ENCODE measurements around the gene CAMKMT.

Gene CAMKMT

GRCh38 chr2:44448860-44449527 is 87.2 kb downstream of the CAMKMT start:
- Histone ChIP-seq H3K4me3 (ENCODE audit: low read length) (no peak overlapping the region), H3K36me3 (ENCODE audit: insufficient read depth, low read depth, low read length) (peaks cover 10% of the 10 kb centered on the region; the same call in 1 of the 2 replicates), H3K9me3 (ENCODE audit: insufficient read depth, low read depth, low read length) (peaks cover 8% of the 10 kb centered on the region; the same call in 1 of the 2 replicates), H3K4me1 (ENCODE audit: insufficient read depth, low read length) (peaks cover 3% of the 10 kb centered on the region), H3K27me3 (ENCODE audit: insufficient read depth, low read length) (no peaks in the 10 kb centered on the region), H3K27ac (ENCODE audit: low read length) (no peak overlapping the region), H3K9ac (ENCODE audit: low read depth, low read length) (no peak overlapping the region)

- peaks cover 3% of the 10 kb centered on the region for H3K4me1 ChIP-seq (ENCODE audit: insufficient read depth, low read length)
- 0 out of 2 replicates have a peak, but pooled peaks cover 3% of the 10 kb centered on the region for H3K36me3 ChIP-seq (ENCODE audit: insufficient read depth, low read depth, low read length)
Observed at GRCh38 chr2:44450082-44450481, 88.3 kb downstream of the CAMKMT start.

GRCh38 chr2:44450806-44451205 is 89.1 kb downstream of the CAMKMT start:
- Histone ChIP-seq H3K36me3 (ENCODE audit: insufficient read depth, low read depth, low read length) (0 out of 2 replicates have a peak, but pooled peaks cover 2% of the 10 kb centered on the region), H3K27ac (ENCODE audit: low read length) (no peak overlapping the region), H3K9ac (ENCODE audit: low read depth, low read length) (no peak overlapping the region), H3K4me3 (ENCODE audit: low read length) (no peak overlapping the region), H3K27me3 (ENCODE audit: insufficient read depth, low read length) (no peaks in the 10 kb centered on the region), H3K9me3 (ENCODE audit: insufficient read depth, low read depth, low read length) (no peaks in the 10 kb centered on the region), H3K4me1 (ENCODE audit: insufficient read depth, low read length) (peaks cover 7% of the 10 kb centered on the region)

More at GRCh38 chr2:44450082-44450481, 88.3 kb downstream of the CAMKMT start:
- H3K4me3 ChIP-seq (ENCODE audit: low read length): no peak overlapping the region
- H3K9ac ChIP-seq (ENCODE audit: low read depth, low read length): no peak overlapping the region
- no peaks in the 10 kb centered on the region for H3K27me3 ChIP-seq (ENCODE audit: insufficient read depth, low read length)
- H3K9me3 ChIP-seq (ENCODE audit: insufficient read depth, low read depth, low read length): 0 out of 2 replicates have a peak, but pooled peaks cover 2% of the 10 kb centered on the region
- no peak overlapping the region for H3K27ac ChIP-seq (ENCODE audit: low read length)

GRCh38 chr2:44452069-44452583 is 90.4 kb downstream of the CAMKMT start:
- H3K4me1 ChIP-seq (ENCODE audit: insufficient read depth, low read length): peaks cover 7% of the 10 kb centered on the region
- no peaks in the 10 kb centered on the region for H3K27me3 ChIP-seq (ENCODE audit: insufficient read depth, low read length)
- H3K9me3 ChIP-seq (ENCODE audit: insufficient read depth, low read depth, low read length): no peaks in the 10 kb centered on the region
- H3K4me3 ChIP-seq (ENCODE audit: low read length): no peak overlapping the region
- no peak overlapping the region for H3K9ac ChIP-seq (ENCODE audit: low read depth, low read length)
- no peaks in the 10 kb centered on the region for H3K36me3 ChIP-seq (ENCODE audit: insufficient read depth, low read depth, low read length)
- H3K27ac ChIP-seq (ENCODE audit: low read length): no peak overlapping the region

- no peak overlapping the region for H3K4me3 ChIP-seq (ENCODE audit: low read length)
- H3K36me3 ChIP-seq (ENCODE audit: insufficient read depth, low read depth, low read length): no peaks in the 10 kb centered on the region
- H3K9me3 ChIP-seq (ENCODE audit: insufficient read depth, low read depth, low read length): no peaks in the 10 kb centered on the region
- no peak overlapping the region for H3K27ac ChIP-seq (ENCODE audit: low read length)
- H3K4me1 ChIP-seq (ENCODE audit: insufficient read depth, low read length): peaks cover 7% of the 10 kb centered on the region
- no peaks in the 10 kb centered on the region for H3K27me3 ChIP-seq (ENCODE audit: insufficient read depth, low read length)
- H3K9ac ChIP-seq (ENCODE audit: low read depth, low read length): no peak overlapping the region
Observed at GRCh38 chr2:44453259-44453658, 91.5 kb downstream of the CAMKMT start.

- Histone ChIP-seq H3K4me3 (ENCODE audit: low read length) (no peak overlapping the region), H3K4me1 (ENCODE audit: insufficient read depth, low read length) (peaks cover 11% of the 10 kb centered on the region; the same call in 1 of the 2 replicates), H3K36me3 (ENCODE audit: insufficient read depth, low read depth, low read length) (no peaks in the 10 kb centered on the region), H3K9me3 (ENCODE audit: insufficient read depth, low read depth, low read length) (no peaks in the 10 kb centered on the region), H3K9ac (ENCODE audit: low read depth, low read length) (no peak overlapping the region), H3K27ac (ENCODE audit: low read length) (no peak overlapping the region), H3K27me3 (ENCODE audit: insufficient read depth, low read length) (no peaks in the 10 kb centered on the region)
Observed at GRCh38 chr2:44455877-44456276, 94.1 kb downstream of the CAMKMT start.

GRCh38 chr2:44456946-44457345 is 95.2 kb downstream of the CAMKMT start:
- Histone ChIP-seq H3K4me3 (ENCODE audit: low read length) (no peak overlapping the region), H3K4me1 (ENCODE audit: insufficient read depth, low read length) (peaks cover 19% of the 10 kb centered on the region; the same call in 1 of the 2 replicates), H3K9ac (ENCODE audit: low read depth, low read length) (no peak overlapping the region), H3K27ac (ENCODE audit: low read length) (no peak overlapping the region), H3K27me3 (ENCODE audit: insufficient read depth, low read length) (no peaks in the 10 kb centered on the region), H3K36me3 (ENCODE audit: insufficient read depth, low read depth, low read length) (no peaks in the 10 kb centered on the region), H3K9me3 (ENCODE audit: insufficient read depth, low read depth, low read length) (no peaks in the 10 kb centered on the region)

GRCh38 chr2:44459739-44460138 is 98.0 kb downstream of the CAMKMT start:
- Histone ChIP-seq H3K9ac (ENCODE audit: low read depth, low read length) (no peak overlapping the region), H3K4me1 (ENCODE audit: insufficient read depth, low read length) (peaks cover 39% of the 10 kb centered on the region; the same call in 1 of the 2 replicates), H3K27me3 (ENCODE audit: insufficient read depth, low read length) (no peaks in the 10 kb centered on the region), H3K4me3 (ENCODE audit: low read length) (no peak overlapping the region), H3K36me3 (ENCODE audit: insufficient read depth, low read depth, low read length) (no peaks in the 10 kb centered on the region), H3K9me3 (ENCODE audit: insufficient read depth, low read depth, low read length) (peaks cover 6% of the 10 kb centered on the region; the same call in 1 of the 2 replicates), H3K27ac (ENCODE audit: low read length) (no peak overlapping the region)

- Histone ChIP-seq H3K9me3 (ENCODE audit: insufficient read depth, low read depth, low read length) (peaks cover 31% of the 10 kb centered on the region; the same call in 1 of the 2 replicates), H3K27ac (ENCODE audit: low read length) (peak overlapping the region; percentile 41), H3K4me3 (ENCODE audit: low read length) (peak overlapping the region; percentile 34; the same call in 1 of the 2 replicates), H3K27me3 (ENCODE audit: insufficient read depth, low read length) (no peaks in the 10 kb centered on the region), H3K9ac (ENCODE audit: low read depth, low read length) (peak overlapping the region; percentile 29; the same call in 1 of the 2 replicates), H3K4me1 (ENCODE audit: insufficient read depth, low read length) (peaks cover 36% of the 10 kb centered on the region; the same call in 1 of the 2 replicates), H3K36me3 (ENCODE audit: insufficient read depth, low read depth, low read length) (no peaks in the 10 kb centered on the region; the same call in 1 of the 2 replicates)
Observed at GRCh38 chr2:44462934-44463849, 101.4 kb downstream of the CAMKMT start.

GRCh38 chr2:44464437-44464836 is 102.7 kb downstream of the CAMKMT start:
- Histone ChIP-seq H3K9me3 (ENCODE audit: insufficient read depth, low read depth, low read length) (peaks cover 31% of the 10 kb centered on the region; the same call in 1 of the 2 replicates), H3K4me3 (ENCODE audit: low read length) (peak overlapping the region; percentile 1; the same call in 1 of the 2 replicates), H3K36me3 (ENCODE audit: insufficient read depth, low read depth, low read length) (no peaks in the 10 kb centered on the region; the same call in 1 of the 2 replicates), H3K9ac (ENCODE audit: low read depth, low read length) (peak overlapping the region; percentile 29; the same call in 1 of the 2 replicates), H3K4me1 (ENCODE audit: insufficient read depth, low read length) (peaks cover 35% of the 10 kb centered on the region; the same call in 1 of the 2 replicates), H3K27me3 (ENCODE audit: insufficient read depth, low read length) (no peaks in the 10 kb centered on the region), H3K27ac (ENCODE audit: low read length) (peak overlapping the region; percentile 41)

- Histone ChIP-seq H3K27ac (ENCODE audit: low read length) (peak overlapping the region; percentile 31), H3K27me3 (ENCODE audit: insufficient read depth, low read length) (no peaks in the 10 kb centered on the region), H3K36me3 (ENCODE audit: insufficient read depth, low read depth, low read length) (no peaks in the 10 kb centered on the region; the same call in 1 of the 2 replicates), H3K4me1 (ENCODE audit: insufficient read depth, low read length) (peaks cover 16% of the 10 kb centered on the region; the same call in 1 of the 2 replicates), H3K9ac (ENCODE audit: low read depth, low read length) (no peak overlapping the region), H3K4me3 (ENCODE audit: low read length) (0 out of 2 replicates have a peak overlapping the region, but pooled peaks have one; percentile 6), H3K9me3 (ENCODE audit: insufficient read depth, low read depth, low read length) (peaks cover 22% of the 10 kb centered on the region; the same call in 1 of the 2 replicates)
Observed at GRCh38 chr2:44470151-44470550, 108.4 kb downstream of the CAMKMT start.

All from iPS-20b (cell line).